ENCODE results near the gene GPC5.

GRCh38 chr13:91537376-91537775 is 139.0 kb downstream of the GPC5 start:
- TF ChIP-seq FOXM1 (IDR thresholded peaks at IDR 0.05; ENCODE audit: borderline replicate concordance) (no peak), PKNOX1 (IDR thresholded peaks at IDR 0.05) (no peak), HDGF (IDR thresholded peaks at IDR 0.05; ENCODE audit: borderline replicate concordance) (no peak), SUZ12 (IDR thresholded peaks at IDR 0.05) (no peak), ZNF384 (IDR thresholded peaks at IDR 0.05) (no peak), BHLHE40 (IDR thresholded peaks at IDR 0.05; ENCODE audit: borderline replicate concordance) (no peak), ELF4 (IDR thresholded peaks at IDR 0.05) (no peak), FOXK2 (IDR thresholded peaks at IDR 0.05) (no peak), L3MBTL2 (conservative IDR thresholded peaks at IDR 0.05) (no peak), ARNT (IDR thresholded peaks at IDR 0.05) (no peak), CTBP1 (IDR thresholded peaks at IDR 0.05; ENCODE audit: borderline replicate concordance) (no peak)

Measured in HEK293T (cell line).